ENCODE measurements around the gene EED.
A peak's percentile ranks its signal among the peaks of the same experiment; 100 is the strongest.

The EED gene

GRCh38 chr11:86244522-86245368 lies at the start of gene EED:
TSS of gene EED (plus strand) at chr11:86244753. CDS start at chr11:86245230, 477 bp downstream.
- Mint-ChIP-seq H3K27ac (no peak within 1 kb of the TSS), H3K4me3 (no peak within 1 kb of the TSS), H3K27me3 (peaks cover 3% of the 10 kb centered on the region), H3K9me3 (no peaks in the 10 kb centered on the region), H3K4me1 (ENCODE audit: low read depth) (peaks cover 41% of the 10 kb centered on the region), H3K36me3 (ENCODE audit: low read depth) (peaks cover 13% of the 10 kb centered on the region)

GRCh38 chr11:86194998-86195397 lies 49.6 kb upstream of the EED start:
- H3K4me3 Mint-ChIP-seq: no peak overlapping the region
- H3K9me3 Mint-ChIP-seq: no peaks in the 10 kb centered on the region
- peaks cover 24% of the 10 kb centered on the region for H3K4me1 Mint-ChIP-seq (ENCODE audit: low read depth)
- peaks cover 6% of the 10 kb centered on the region for H3K27me3 Mint-ChIP-seq
- no peak overlapping the region for H3K27ac Mint-ChIP-seq
- H3K36me3 Mint-ChIP-seq (ENCODE audit: low read depth): no peaks in the 10 kb centered on the region

- no peak overlapping the region for H3K27ac Mint-ChIP-seq
Observed at GRCh38 chr11:86196085-86196696, 48.4 kb upstream of the EED start.

DNA sequence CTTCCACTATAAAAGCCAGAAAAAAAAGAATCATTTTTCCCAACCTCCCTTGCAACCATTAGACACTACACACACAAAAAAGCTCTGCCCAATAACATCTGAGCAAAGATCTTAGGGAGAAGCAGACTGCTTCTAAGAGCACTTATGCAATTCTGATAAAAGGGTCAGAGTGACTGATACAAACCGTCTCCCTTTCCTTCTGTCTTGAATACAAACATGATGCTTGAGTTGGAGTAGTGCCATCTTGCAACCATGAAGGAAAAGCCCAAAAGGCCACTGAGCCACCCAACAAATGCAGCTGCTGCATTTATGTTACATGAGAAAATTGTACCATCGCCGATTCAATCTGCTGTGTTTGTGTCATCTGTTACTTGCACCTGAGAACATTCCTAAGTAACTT lies 47.6 kb upstream of the EED start:
- no peaks in the 10 kb centered on the region for H3K9me3 Mint-ChIP-seq
- no peak overlapping the region for H3K4me3 Mint-ChIP-seq
- H3K4me1 Mint-ChIP-seq (ENCODE audit: low read depth): peaks cover 21% of the 10 kb centered on the region
- H3K27me3 Mint-ChIP-seq: peaks cover 6% of the 10 kb centered on the region
- no peaks in the 10 kb centered on the region for H3K36me3 Mint-ChIP-seq (ENCODE audit: low read depth)
- H3K27ac Mint-ChIP-seq: no peak overlapping the region

More at GRCh38 chr11:86196085-86196696, 48.4 kb upstream of the EED start:
- peaks cover 6% of the 10 kb centered on the region for H3K27me3 Mint-ChIP-seq
- no peak overlapping the region for H3K4me3 Mint-ChIP-seq
- H3K4me1 Mint-ChIP-seq (ENCODE audit: low read depth): peaks cover 24% of the 10 kb centered on the region
- no peaks in the 10 kb centered on the region for H3K9me3 Mint-ChIP-seq
- no peaks in the 10 kb centered on the region for H3K36me3 Mint-ChIP-seq (ENCODE audit: low read depth)

- Mint-ChIP-seq H3K27ac (no peak overlapping the region), H3K27me3 (peaks cover 6% of the 10 kb centered on the region), H3K9me3 (no peaks in the 10 kb centered on the region), H3K36me3 (ENCODE audit: low read depth) (no peaks in the 10 kb centered on the region), H3K4me3 (no peak overlapping the region), H3K4me1 (ENCODE audit: low read depth) (peaks cover 15% of the 10 kb centered on the region)
Observed at GRCh38 chr11:86197448-86197847, 47.1 kb upstream of the EED start.

- no peak overlapping the region for H3K4me3 Mint-ChIP-seq
- peaks cover 8% of the 10 kb centered on the region for H3K4me1 Mint-ChIP-seq (ENCODE audit: low read depth)
- H3K36me3 Mint-ChIP-seq (ENCODE audit: low read depth): no peaks in the 10 kb centered on the region
- H3K27ac Mint-ChIP-seq: no peak overlapping the region
- H3K27me3 Mint-ChIP-seq: peaks cover 6% of the 10 kb centered on the region
- no peaks in the 10 kb centered on the region for H3K9me3 Mint-ChIP-seq
Observed at GRCh38 chr11:86198139-86198538, 46.4 kb upstream of the EED start.

DNA sequence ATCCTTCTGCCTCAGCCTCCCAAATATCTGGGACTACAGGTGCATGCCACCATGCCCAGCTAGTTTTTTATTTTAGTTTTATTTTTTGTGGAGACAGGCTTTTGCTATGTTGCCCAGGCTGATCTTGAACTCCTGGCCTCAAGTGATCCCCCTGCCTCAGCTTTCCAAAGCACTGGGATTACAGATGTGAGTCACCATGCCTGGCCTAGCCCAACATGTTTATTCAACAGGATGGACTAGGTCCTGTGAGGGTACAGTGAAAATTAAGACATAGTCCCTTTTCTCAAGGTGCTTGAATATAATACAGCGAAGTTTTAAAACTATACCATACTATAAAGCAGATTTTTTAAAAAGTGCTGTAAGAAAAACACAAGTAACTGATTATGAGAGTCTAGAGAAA lies 45.2 kb upstream of the EED start:
- Mint-ChIP-seq H3K4me3 (no peak overlapping the region), H3K27ac (no peak overlapping the region), H3K9me3 (no peaks in the 10 kb centered on the region), H3K27me3 (peaks cover 6% of the 10 kb centered on the region), H3K36me3 (ENCODE audit: low read depth) (no peaks in the 10 kb centered on the region), H3K4me1 (ENCODE audit: low read depth) (peaks cover 8% of the 10 kb centered on the region)

GRCh38 chr11:86201371-86201884 lies 43.1 kb upstream of the EED start:
- peaks cover under 1% of the 10 kb centered on the region for H3K27me3 Mint-ChIP-seq
- H3K9me3 Mint-ChIP-seq: no peaks in the 10 kb centered on the region
- H3K27ac Mint-ChIP-seq: no peak overlapping the region
- peaks cover 10% of the 10 kb centered on the region for H3K4me1 Mint-ChIP-seq (ENCODE audit: low read depth)
- no peak overlapping the region for H3K4me3 Mint-ChIP-seq
- no peaks in the 10 kb centered on the region for H3K36me3 Mint-ChIP-seq (ENCODE audit: low read depth)

- no peaks in the 10 kb centered on the region for H3K36me3 Mint-ChIP-seq (ENCODE audit: low read depth)
- no peaks in the 10 kb centered on the region for H3K9me3 Mint-ChIP-seq
- no peaks in the 10 kb centered on the region for H3K27me3 Mint-ChIP-seq
- H3K4me1 Mint-ChIP-seq (ENCODE audit: low read depth): peaks cover 10% of the 10 kb centered on the region
- no peak overlapping the region for H3K27ac Mint-ChIP-seq
- no peak overlapping the region for H3K4me3 Mint-ChIP-seq
Observed at GRCh38 chr11:86202013-86202336, 42.6 kb upstream of the EED start.

- H3K4me1 Mint-ChIP-seq (ENCODE audit: low read depth): peaks cover 16% of the 10 kb centered on the region
- no peak overlapping the region for H3K4me3 Mint-ChIP-seq
- H3K9me3 Mint-ChIP-seq: no peaks in the 10 kb centered on the region
- no peaks in the 10 kb centered on the region for H3K36me3 Mint-ChIP-seq (ENCODE audit: low read depth)
- no peaks in the 10 kb centered on the region for H3K27me3 Mint-ChIP-seq
- peak overlapping the region; percentile 38 for H3K27ac Mint-ChIP-seq
Observed at GRCh38 chr11:86204356-86204755, 40.2 kb upstream of the EED start.

GRCh38 chr11:86205421-86206336 lies 38.9 kb upstream of the EED start:
- no peak overlapping the region for H3K4me3 Mint-ChIP-seq
- H3K27me3 Mint-ChIP-seq: no peaks in the 10 kb centered on the region

GRCh38 chr11:86206337-86206695 lies 38.2 kb upstream of the EED start:
- Mint-ChIP-seq H3K36me3 (ENCODE audit: low read depth) (no peaks in the 10 kb centered on the region), H3K27ac (no peak overlapping the region), H3K27me3 (no peaks in the 10 kb centered on the region), H3K4me1 (ENCODE audit: low read depth) (peaks cover 34% of the 10 kb centered on the region), H3K4me3 (no peak overlapping the region), H3K9me3 (no peaks in the 10 kb centered on the region)

More at GRCh38 chr11:86205421-86206336, 38.9 kb upstream of the EED start:
- Mint-ChIP-seq H3K27ac (no peak overlapping the region), H3K4me1 (ENCODE audit: low read depth) (peaks cover 28% of the 10 kb centered on the region), H3K36me3 (ENCODE audit: low read depth) (no peaks in the 10 kb centered on the region), H3K9me3 (no peaks in the 10 kb centered on the region)

GRCh38 chr11:86207413-86207812 lies 37.1 kb upstream of the EED start:
- Mint-ChIP-seq H3K27ac (no peak overlapping the region), H3K36me3 (ENCODE audit: low read depth) (no peaks in the 10 kb centered on the region), H3K4me3 (no peak overlapping the region), H3K9me3 (no peaks in the 10 kb centered on the region), H3K4me1 (ENCODE audit: low read depth) (peaks cover 43% of the 10 kb centered on the region), H3K27me3 (no peaks in the 10 kb centered on the region)

- no peak overlapping the region for H3K27ac Mint-ChIP-seq
- no peaks in the 10 kb centered on the region for H3K27me3 Mint-ChIP-seq
- peaks cover 55% of the 10 kb centered on the region for H3K4me1 Mint-ChIP-seq (ENCODE audit: low read depth)
- H3K36me3 Mint-ChIP-seq (ENCODE audit: low read depth): no peaks in the 10 kb centered on the region
- H3K9me3 Mint-ChIP-seq: no peaks in the 10 kb centered on the region
- no peak overlapping the region for H3K4me3 Mint-ChIP-seq
Observed at GRCh38 chr11:86208572-86208971, 36.0 kb upstream of the EED start.

All from stimulated activated naive CD8-positive, alpha-beta T cell treated with anti-CD3 and anti-CD28 coated beads, Interleukin-15, Interleukin-2, amounts not matched to agents 100 ng/mL and 50 ng/mL, for 24 hours (primary cell).